Testis (tissue), 2 donors: ENCODE results near the gene SYTL2.

Experiments used
- CTCF ChIP-seq, 3 experiments: fragments of 450-650 bp in 2 of 3; fragments of 200-600 bp in 1 of 3; sonication (generic) in 1 of 3; IDR thresholded peaks; one replicate each; pipeline ENCODE4 v1.5.1; 2016 to 2019; ENCODE audit warnings: antibody characterized with exemption in 3 of 3, mild to moderate bottlenecking in 2 of 3, moderate library complexity in 1 of 3
- POLR2A ChIP-seq: fragments of 450-650 bp; IDR thresholded peaks from one replicate; pipeline ENCODE4 v1.6.1; 2017; ENCODE audit warnings: antibody characterized with exemption, mild to moderate bottlenecking, moderate library complexity

DNA sequence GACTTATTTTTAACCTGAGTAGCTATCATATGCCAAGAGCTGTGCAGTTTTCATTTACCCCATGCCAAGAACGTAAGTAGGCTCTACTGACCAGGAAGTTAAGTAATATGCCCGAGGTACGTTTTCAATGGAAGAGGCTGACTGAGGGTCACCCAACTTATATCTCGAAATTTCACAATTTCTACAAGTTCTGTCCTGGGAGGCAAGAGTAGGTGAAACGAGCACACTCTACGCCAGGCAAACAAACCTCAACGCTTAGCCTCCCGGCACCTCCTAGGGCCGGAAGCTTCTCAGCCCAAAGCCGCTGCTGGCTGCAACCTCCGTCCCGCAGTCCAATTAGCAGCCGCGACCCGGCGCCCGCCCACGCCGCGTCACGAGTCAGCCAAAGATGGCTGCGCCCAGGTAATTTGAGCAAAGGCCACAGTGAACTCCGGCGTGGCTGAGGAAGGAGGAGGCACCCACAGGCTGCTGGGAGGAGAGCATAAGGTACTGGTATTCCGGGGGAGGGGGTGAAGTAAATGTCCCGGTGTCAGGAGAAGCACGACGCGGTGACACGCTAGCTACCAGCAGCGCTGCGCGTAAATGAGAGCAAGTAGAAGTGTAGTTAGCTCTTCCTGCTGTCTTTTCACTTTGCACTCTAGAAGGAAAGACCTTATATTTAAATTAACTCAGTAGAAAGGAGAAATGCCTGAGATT, 163.2 kb downstream of the SYTL2 start, which contains the start of gene TMEM126A:
- no peak for TF ChIP-seq CTCF (IDR thresholded peaks at IDR 0.05)
- TF ChIP-seq POLR2A = no peak
